Measurements from ENCODE around the gene APOBEC3C. TPM values are rescaled to one million over a fixed set of nuclear protein-coding genes. Genes with fewer than 3 reads are reported as not detected.

APOBEC3C gene
- total RNA-seq, 1 experiment from 2014 or later = 12.7 TPM

- Histone ChIP-seq H3K36me3 (ENCODE audit: control insufficient read depth, insufficient read depth, low read length) (no peaks in the 10 kb centered on the region), H3K27ac (ENCODE audit: low read length) (peak within 1 kb of the TSS; percentile 74), H3K9me3 (ENCODE audit: control insufficient read depth, insufficient read depth, low read depth, low read length) (no peaks in the 10 kb centered on the region; the same call in 1 of the 2 replicates), H3K4me1 (ENCODE audit: control insufficient read depth, insufficient read depth, low read length) (peaks cover 4% of the 10 kb centered on the region; the same call in 1 of the 2 replicates), H3K4me3 (ENCODE audit: low read depth in 2 of 2, low read length in 2 of 2) (peak within 1 kb of the TSS; percentile 21 to 48; a peak in 3 of 4 replicates), H3K27me3 (ENCODE audit: control insufficient read depth, insufficient read depth, low read length) (no peaks in the 10 kb centered on the region)
- no TSS peak for BruUV-seq (replicated peaks)
- CTCF ChIA-PET = no interaction called here
- TF ChIP-seq POLR2AphosphoS5 (IDR thresholded peaks at IDR 0.05; ENCODE audit: low read depth, low read length) = no peak
- no peak for TF ChIP-seq SIN3A (IDR thresholded peaks at IDR 0.05; ENCODE audit: borderline replicate concordance, insufficient read depth, low read depth, low read length)
- TF ChIP-seq, protein P1, sequence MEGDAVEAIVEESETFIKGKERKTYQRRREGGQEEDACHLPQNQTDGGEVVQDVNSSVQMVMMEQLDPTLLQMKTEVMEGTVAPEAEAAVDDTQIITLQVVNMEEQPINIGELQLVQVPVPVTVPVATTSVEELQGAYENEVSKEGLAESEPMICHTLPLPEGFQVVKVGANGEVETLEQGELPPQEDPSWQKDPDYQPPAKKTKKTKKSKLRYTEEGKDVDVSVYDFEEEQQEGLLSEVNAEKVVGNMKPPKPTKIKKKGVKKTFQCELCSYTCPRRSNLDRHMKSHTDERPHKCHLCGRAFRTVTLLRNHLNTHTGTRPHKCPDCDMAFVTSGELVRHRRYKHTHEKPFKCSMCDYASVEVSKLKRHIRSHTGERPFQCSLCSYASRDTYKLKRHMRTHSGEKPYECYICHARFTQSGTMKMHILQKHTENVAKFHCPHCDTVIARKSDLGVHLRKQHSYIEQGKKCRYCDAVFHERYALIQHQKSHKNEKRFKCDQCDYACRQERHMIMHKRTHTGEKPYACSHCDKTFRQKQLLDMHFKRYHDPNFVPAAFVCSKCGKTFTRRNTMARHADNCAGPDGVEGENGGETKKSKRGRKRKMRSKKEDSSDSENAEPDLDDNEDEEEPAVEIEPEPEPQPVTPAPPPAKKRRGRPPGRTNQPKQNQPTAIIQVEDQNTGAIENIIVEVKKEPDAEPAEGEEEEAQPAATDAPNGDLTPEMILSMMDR (IDR thresholded peaks at IDR 0.05) = no peak
- TF ChIP-seq, protein P2, sequence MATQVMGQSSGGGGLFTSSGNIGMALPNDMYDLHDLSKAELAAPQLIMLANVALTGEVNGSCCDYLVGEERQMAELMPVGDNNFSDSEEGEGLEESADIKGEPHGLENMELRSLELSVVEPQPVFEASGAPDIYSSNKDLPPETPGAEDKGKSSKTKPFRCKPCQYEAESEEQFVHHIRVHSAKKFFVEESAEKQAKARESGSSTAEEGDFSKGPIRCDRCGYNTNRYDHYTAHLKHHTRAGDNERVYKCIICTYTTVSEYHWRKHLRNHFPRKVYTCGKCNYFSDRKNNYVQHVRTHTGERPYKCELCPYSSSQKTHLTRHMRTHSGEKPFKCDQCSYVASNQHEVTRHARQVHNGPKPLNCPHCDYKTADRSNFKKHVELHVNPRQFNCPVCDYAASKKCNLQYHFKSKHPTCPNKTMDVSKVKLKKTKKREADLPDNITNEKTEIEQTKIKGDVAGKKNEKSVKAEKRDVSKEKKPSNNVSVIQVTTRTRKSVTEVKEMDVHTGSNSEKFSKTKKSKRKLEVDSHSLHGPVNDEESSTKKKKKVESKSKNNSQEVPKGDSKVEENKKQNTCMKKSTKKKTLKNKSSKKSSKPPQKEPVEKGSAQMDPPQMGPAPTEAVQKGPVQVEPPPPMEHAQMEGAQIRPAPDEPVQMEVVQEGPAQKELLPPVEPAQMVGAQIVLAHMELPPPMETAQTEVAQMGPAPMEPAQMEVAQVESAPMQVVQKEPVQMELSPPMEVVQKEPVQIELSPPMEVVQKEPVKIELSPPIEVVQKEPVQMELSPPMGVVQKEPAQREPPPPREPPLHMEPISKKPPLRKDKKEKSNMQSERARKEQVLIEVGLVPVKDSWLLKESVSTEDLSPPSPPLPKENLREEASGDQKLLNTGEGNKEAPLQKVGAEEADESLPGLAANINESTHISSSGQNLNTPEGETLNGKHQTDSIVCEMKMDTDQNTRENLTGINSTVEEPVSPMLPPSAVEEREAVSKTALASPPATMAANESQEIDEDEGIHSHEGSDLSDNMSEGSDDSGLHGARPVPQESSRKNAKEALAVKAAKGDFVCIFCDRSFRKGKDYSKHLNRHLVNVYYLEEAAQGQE (IDR thresholded peaks at IDR 0.05; ENCODE audit: insufficient read depth in 1 of 2, low read depth in 2 of 2, low read length in 1 of 2) = no peak
- no peak for TF ChIP-seq TCF7L2 (IDR thresholded peaks at IDR 0.05; ENCODE audit: low read depth, low read length)
- ATAC-seq (peak; percentile 95), DNase-seq (ENCODE audit: low read depth, low spot score) (peak; percentile 47)
- intact Hi-C loops (cut with micrococcal nuclease; ENCODE audit: unreplicated experiment) (no loop called here), in situ Hi-C loops (cut with HindIII; ENCODE audit: low pct_unique_long_range_greater_than_20kb, low sequenced_read_pairs) (no loop called here)
- POLR2A ChIA-PET = no interaction called here
Observed at GRCh38 chr22:38981992-38982927, 31.8 kb upstream of the APOBEC3C start, which contains the start of gene APOBEC3B. Gene APOBEC3B (plus strand): TSS chr22:38982347. CDS start chr22:38982454, 107 bp downstream.

GRCh38 chr22:38984224-38984623 lies 29.8 kb upstream of the APOBEC3C start:
- Histone ChIP-seq H3K4me1 (ENCODE audit: control insufficient read depth, insufficient read depth, low read length) (peaks cover 4% of the 10 kb centered on the region; the same call in 1 of the 2 replicates), H3K36me3 (ENCODE audit: control insufficient read depth, insufficient read depth, low read length) (no peaks in the 10 kb centered on the region), H3K27ac (ENCODE audit: low read length) (no peak overlapping the region), H3K4me3 (ENCODE audit: low read depth in 2 of 2, low read length in 2 of 2) (no peak overlapping the region), H3K27me3 (ENCODE audit: control insufficient read depth, insufficient read depth, low read length) (no peaks in the 10 kb centered on the region), H3K9me3 (ENCODE audit: control insufficient read depth, insufficient read depth, low read depth, low read length) (no peaks in the 10 kb centered on the region; the same call in 1 of the 2 replicates)
- POLR2A ChIA-PET = no interaction called here
- intact Hi-C loops (cut with micrococcal nuclease; ENCODE audit: unreplicated experiment) (no loop called here), in situ Hi-C loops (cut with HindIII; ENCODE audit: low pct_unique_long_range_greater_than_20kb, low sequenced_read_pairs) (no loop called here)
- no peak for ATAC-seq
- BruUV-seq (replicated peaks) = no TSS peak
- CTCF ChIA-PET = interaction anchor here (0.7 kb wide), 1 partner anchor 215 kb away, joined by 9 read pairs; no protein-coding TSS in a partner anchor
- TF ChIP-seq, protein P2 (IDR thresholded peaks at IDR 0.05; ENCODE audit: insufficient read depth in 1 of 2, low read depth in 2 of 2, low read length in 1 of 2) = no peak
- TF ChIP-seq SIN3A (IDR thresholded peaks at IDR 0.05; ENCODE audit: borderline replicate concordance, insufficient read depth, low read depth, low read length) = no peak
- TF ChIP-seq TCF7L2 (IDR thresholded peaks at IDR 0.05; ENCODE audit: low read depth, low read length) = no peak
- TF ChIP-seq POLR2AphosphoS5 (IDR thresholded peaks at IDR 0.05; ENCODE audit: low read depth, low read length) = no peak
- TF ChIP-seq, protein P1 (IDR thresholded peaks at IDR 0.05) = no peak
- no peak for DNase-seq (ENCODE audit: low read depth, low spot score)
